Measurements from ENCODE around the gene SARS1.

- TF ChIP-seq RAD21 (IDR thresholded peaks at IDR 0.05; ENCODE audit: low read depth) = no peak
- TF ChIP-seq MAX (IDR thresholded peaks at IDR 0.05) = no peak
- no peak for TF ChIP-seq YY1 (IDR thresholded peaks at IDR 0.05; ENCODE audit: low read depth)
- TF ChIP-seq TEAD4 (IDR thresholded peaks at IDR 0.05) = no peak
- no peak for TF ChIP-seq TAF1 (IDR thresholded peaks at IDR 0.05; ENCODE audit: low read depth)
- TF ChIP-seq REST (IDR thresholded peaks at IDR 0.05; ENCODE audit: low read depth) = no peak
- no peak for TF ChIP-seq EGR1 (IDR thresholded peaks at IDR 0.05)
- TF ChIP-seq EP300 (IDR thresholded peaks at IDR 0.05; ENCODE audit: borderline replicate concordance) = no peak
- no peak for TF ChIP-seq NFIC (IDR thresholded peaks at IDR 0.05)
- no peak for TF ChIP-seq TCF12 (IDR thresholded peaks at IDR 0.05; ENCODE audit: low read depth)
Measured at GRCh38 chr1:109261006-109261405, 47.3 kb downstream of the SARS1 start.

Data from Ishikawa (cell line).